Duodenal mucosa (tissue), 2 donors: ENCODE results near the gene FAM234B.

Source experiments
- H3K27ac ChIP-seq: one replicate; pipeline ENCODE4 v1.7.0; 2013; ENCODE audit warnings: low read depth, low read length
- H3K27me3 ChIP-seq, 2 donors: one replicate each; pipeline ENCODE4 v1.7.0; 2013; ENCODE audit warnings: low read length in 2 of 2, control low read depth in 1 of 2; ENCODE audit not compliant: insufficient read depth in 2 of 2, control insufficient read depth in 1 of 2
- H3K36me3 ChIP-seq, 2 donors: one replicate each; pipeline ENCODE4 v1.7.0; 2013; ENCODE audit warnings: low read length in 2 of 2, control low read depth in 1 of 2; ENCODE audit not compliant: insufficient read depth in 2 of 2, control insufficient read depth in 1 of 2
- H3K4me1 ChIP-seq, 2 donors: one replicate each; pipeline ENCODE4 v1.7.0; 2013; ENCODE audit warnings: low read length in 2 of 2, control low read depth in 1 of 2; ENCODE audit not compliant: insufficient read depth in 2 of 2, control insufficient read depth in 1 of 2
- H3K4me3 ChIP-seq, 2 donors: one replicate each; pipeline ENCODE4 v1.7.0; 2013; ENCODE audit warnings: low read length in 2 of 2, low read depth in 1 of 2
- H3K9ac ChIP-seq, 2 donors: one replicate each; pipeline ENCODE4 v1.7.0; 2013; ENCODE audit warnings: low read length in 2 of 2, low read depth in 1 of 2
- H3K9me3 ChIP-seq, 2 donors: one replicate each; pipeline ENCODE4 v1.7.0; 2013; ENCODE audit warnings: low read length in 2 of 2, control low read depth in 1 of 2; ENCODE audit not compliant: control insufficient read depth in 1 of 2

FAM234B gene

DNA sequence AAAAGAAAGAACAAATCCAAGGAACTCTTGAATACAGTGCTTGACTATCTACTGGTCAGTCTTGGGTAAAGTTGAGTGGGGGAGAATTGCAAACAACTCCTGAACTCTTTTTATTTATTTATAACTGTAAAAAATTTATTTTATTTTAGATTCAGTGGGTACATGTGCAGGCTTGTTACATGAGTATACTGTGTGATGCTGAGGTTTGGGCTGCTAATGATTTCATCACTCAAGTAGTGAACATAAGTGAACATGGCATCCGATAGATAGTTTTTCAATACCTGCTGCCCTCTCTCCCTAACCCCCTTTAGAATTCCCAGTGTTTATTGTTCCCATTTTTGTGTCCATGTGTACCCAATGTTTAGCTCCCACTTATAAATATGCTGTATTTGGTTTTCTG lies 62.5 kb downstream of the FAM234B start:
- no peaks in the 10 kb centered on the region for H3K27me3 ChIP-seq
- H3K36me3 ChIP-seq: no peaks in the 10 kb centered on the region
- no peaks in the 10 kb centered on the region for H3K9me3 ChIP-seq
- H3K4me1 ChIP-seq: peaks cover 9 to 10% of the 10 kb centered on the region in 2 donors
- no peak overlapping the region for H3K27ac ChIP-seq
- H3K4me3 ChIP-seq: no peak overlapping the region
- no peak overlapping the region for H3K9ac ChIP-seq

- H3K9me3 ChIP-seq: no peaks in the 10 kb centered on the region
- H3K27me3 ChIP-seq: no peaks in the 10 kb centered on the region
- H3K9ac ChIP-seq: no peak overlapping the region
- no peaks in the 10 kb centered on the region for H3K4me1 ChIP-seq
- H3K4me3 ChIP-seq: no peak overlapping the region
- no peaks in the 10 kb centered on the region for H3K36me3 ChIP-seq
- H3K27ac ChIP-seq: no peak overlapping the region
These were observed 68.8 kb downstream of the FAM234B start for GRCh38 chr12:13112968-13113367.

GRCh38 chr12:13114251-13115052 lies 70.3 kb downstream of the FAM234B start:
- Histone ChIP-seq H3K9ac (no peak overlapping the region), H3K27me3 (no peaks in the 10 kb centered on the region), H3K27ac (no peak overlapping the region), H3K4me3 (no peak overlapping the region), H3K36me3 (no peaks in the 10 kb centered on the region), H3K9me3 (no peaks in the 10 kb centered on the region), H3K4me1 (peaks cover 0 to 3% of the 10 kb centered on the region in 2 donors)

DNA sequence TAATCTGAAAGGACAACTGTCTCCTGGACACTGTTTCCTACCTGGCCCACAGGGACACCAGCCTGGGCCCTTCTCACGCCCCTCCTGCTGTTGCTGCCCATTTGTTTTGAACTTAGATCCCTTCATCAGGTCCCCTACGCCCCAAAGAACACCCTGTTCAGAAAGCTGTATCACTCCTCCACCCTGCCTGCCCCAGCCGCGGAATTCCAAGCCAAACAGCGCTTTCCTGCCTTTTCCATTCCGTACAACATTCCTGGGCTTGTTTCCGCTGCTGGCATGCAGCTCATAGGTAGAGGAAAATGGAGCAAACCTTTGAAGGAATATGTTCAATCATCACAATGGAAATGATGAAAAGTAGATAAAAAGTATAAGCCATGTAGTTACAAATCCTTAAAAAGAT lies 72.1 kb downstream of the FAM234B start:
- Histone ChIP-seq H3K9me3 (no peaks in the 10 kb centered on the region), H3K36me3 (no peaks in the 10 kb centered on the region), H3K4me3 (no peak overlapping the region), H3K27me3 (no peaks in the 10 kb centered on the region), H3K4me1 (peaks cover 0 to 3% of the 10 kb centered on the region in 2 donors), H3K9ac (no peak overlapping the region), H3K27ac (no peak overlapping the region)

- no peaks in the 10 kb centered on the region for H3K27me3 ChIP-seq
- no peak overlapping the region for H3K9ac ChIP-seq
- H3K9me3 ChIP-seq: no peaks in the 10 kb centered on the region
- peaks cover 0 to 3% of the 10 kb centered on the region in 2 donors for H3K4me1 ChIP-seq
- no peak overlapping the region for H3K27ac ChIP-seq
- no peak overlapping the region for H3K4me3 ChIP-seq
- no peaks in the 10 kb centered on the region for H3K36me3 ChIP-seq
These were observed 72.8 kb downstream of the FAM234B start for GRCh38 chr12:13117029-13117428.

GRCh38 chr12:13119826-13120225 lies 75.6 kb downstream of the FAM234B start:
- Histone ChIP-seq H3K4me3 (no peak overlapping the region), H3K9ac (no peak overlapping the region), H3K27ac (no peak overlapping the region)

GRCh38 chr12:13120413-13120812 lies 76.2 kb downstream of the FAM234B start:
- Histone ChIP-seq H3K9ac (no peak overlapping the region), H3K27ac (no peak overlapping the region), H3K36me3 (no peaks in the 10 kb centered on the region), H3K4me1 (peaks cover 0 to 3% of the 10 kb centered on the region in 2 donors), H3K27me3 (no peaks in the 10 kb centered on the region), H3K4me3 (no peak overlapping the region), H3K9me3 (no peaks in the 10 kb centered on the region)

More at GRCh38 chr12:13119826-13120225, 75.6 kb downstream of the FAM234B start:
- Histone ChIP-seq H3K36me3 (no peaks in the 10 kb centered on the region), H3K9me3 (no peaks in the 10 kb centered on the region), H3K4me1 (peaks cover 0 to 3% of the 10 kb centered on the region in 2 donors), H3K27me3 (no peaks in the 10 kb centered on the region)

DNA sequence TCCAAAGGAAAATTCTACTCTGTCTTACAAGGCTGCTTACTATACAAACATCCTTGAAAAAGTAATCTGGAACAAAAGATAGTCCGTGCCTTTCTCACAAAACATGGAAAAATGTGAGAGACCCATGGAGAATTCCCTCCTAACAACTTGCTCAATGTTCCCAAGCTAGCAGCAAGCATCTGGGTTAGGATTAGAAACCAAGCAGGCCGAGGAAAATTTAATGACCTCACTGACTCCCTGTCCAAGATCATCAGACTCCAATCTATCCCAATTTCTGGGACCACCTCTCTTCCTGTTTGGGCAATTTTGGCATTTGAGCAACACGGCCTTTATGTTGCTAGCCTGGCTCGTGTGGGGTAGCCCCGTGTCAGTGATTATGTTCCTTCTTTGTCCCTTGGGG lies 77.4 kb downstream of the FAM234B start:
- no peaks in the 10 kb centered on the region for H3K27me3 ChIP-seq
- H3K4me1 ChIP-seq: peaks cover 0 to 3% of the 10 kb centered on the region in 2 donors
- no peaks in the 10 kb centered on the region for H3K36me3 ChIP-seq
- no peak overlapping the region for H3K9ac ChIP-seq
- H3K9me3 ChIP-seq: no peaks in the 10 kb centered on the region
- no peak overlapping the region for H3K4me3 ChIP-seq
- no peak overlapping the region for H3K27ac ChIP-seq

- no peak overlapping the region for H3K27ac ChIP-seq
- no peaks in the 10 kb centered on the region for H3K9me3 ChIP-seq
- no peaks in the 10 kb centered on the region for H3K36me3 ChIP-seq
- H3K4me3 ChIP-seq: no peak overlapping the region
- no peaks in the 10 kb centered on the region for H3K27me3 ChIP-seq
- no peak overlapping the region for H3K9ac ChIP-seq
- H3K4me1 ChIP-seq: no peaks in the 10 kb centered on the region
These were observed 80.7 kb downstream of the FAM234B start for GRCh38 chr12:13124656-13125505.

GRCh38 chr12:13125996-13126395 lies 81.8 kb downstream of the FAM234B start:
- Histone ChIP-seq H3K4me1 (no peaks in the 10 kb centered on the region), H3K36me3 (no peaks in the 10 kb centered on the region), H3K27ac (no peak overlapping the region), H3K9ac (no peak overlapping the region), H3K4me3 (no peak overlapping the region), H3K27me3 (no peaks in the 10 kb centered on the region), H3K9me3 (no peaks in the 10 kb centered on the region)
